Umbilical cord (tissue), 2 donors: Measurements from ENCODE around the gene CUX1. TPM values are rescaled to one million over a fixed set of nuclear protein-coding genes. Genes with fewer than 3 reads are reported as not detected.
A peak's percentile ranks its signal among the peaks of the same experiment; 100 is the strongest.
"Not testable (repeated sequence)": the region's sequence is repeated elsewhere in the genome, so short reads cannot be mapped to it uniquely, and the experiment has no call there.

Experiments used
- DNase-seq: peaks from one replicate; pipeline ENCODE4 v3.0.0-alpha.2; 2015; ENCODE audit warnings: low spot score
- total RNA-seq: library from RNA; depleted of rRNA; stranded (reverse); fragments of >200 nt; gene quantifications from one replicate; pipeline ENCODE4 v1.2.3, GENCODE V29; 2014; ENCODE audit warnings: low replicate concordance; ENCODE audit not compliant: insufficient read depth

Gene CUX1
- total RNA-seq, 1 donor from 2014 or later = 92.0 TPM

DNA sequence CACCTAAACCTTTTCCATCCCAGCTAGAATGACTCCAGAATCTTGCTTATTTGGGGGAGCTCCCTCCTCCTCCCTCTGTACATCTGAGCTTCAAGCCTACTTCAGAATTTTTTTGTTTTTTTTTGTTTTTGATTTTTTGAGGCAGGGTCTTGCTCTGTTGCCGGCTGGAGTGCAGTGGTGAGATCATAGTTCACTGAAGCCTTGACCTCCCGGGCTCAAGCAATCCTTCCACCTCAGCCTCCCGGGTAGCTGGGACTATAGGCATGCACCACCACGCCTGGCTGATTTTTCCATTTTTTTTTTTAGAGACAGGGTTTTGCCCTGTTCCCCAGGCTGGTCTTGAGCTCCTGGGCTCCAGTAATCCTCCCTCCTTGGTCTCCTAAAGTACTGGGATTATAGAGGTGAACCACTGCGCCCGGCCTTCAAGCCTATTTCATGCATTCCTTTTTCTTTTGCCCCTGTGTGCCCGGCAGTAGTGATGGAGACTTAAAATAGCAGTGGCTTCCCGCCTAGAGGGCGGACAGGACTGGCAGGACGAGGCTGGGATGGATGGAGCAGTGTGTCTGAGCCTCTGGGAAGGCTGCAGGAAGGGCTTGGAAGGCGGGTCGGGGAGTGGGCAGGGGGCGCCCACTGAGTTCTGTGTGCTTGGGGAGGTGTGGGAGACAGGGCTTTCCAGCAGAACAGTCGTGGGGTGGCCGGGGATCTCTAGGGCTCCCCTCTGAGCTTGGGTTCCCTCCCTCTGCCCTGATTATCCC, 8.8 kb downstream of the CUX1 start:
- DNase-seq = no peak

DNA sequence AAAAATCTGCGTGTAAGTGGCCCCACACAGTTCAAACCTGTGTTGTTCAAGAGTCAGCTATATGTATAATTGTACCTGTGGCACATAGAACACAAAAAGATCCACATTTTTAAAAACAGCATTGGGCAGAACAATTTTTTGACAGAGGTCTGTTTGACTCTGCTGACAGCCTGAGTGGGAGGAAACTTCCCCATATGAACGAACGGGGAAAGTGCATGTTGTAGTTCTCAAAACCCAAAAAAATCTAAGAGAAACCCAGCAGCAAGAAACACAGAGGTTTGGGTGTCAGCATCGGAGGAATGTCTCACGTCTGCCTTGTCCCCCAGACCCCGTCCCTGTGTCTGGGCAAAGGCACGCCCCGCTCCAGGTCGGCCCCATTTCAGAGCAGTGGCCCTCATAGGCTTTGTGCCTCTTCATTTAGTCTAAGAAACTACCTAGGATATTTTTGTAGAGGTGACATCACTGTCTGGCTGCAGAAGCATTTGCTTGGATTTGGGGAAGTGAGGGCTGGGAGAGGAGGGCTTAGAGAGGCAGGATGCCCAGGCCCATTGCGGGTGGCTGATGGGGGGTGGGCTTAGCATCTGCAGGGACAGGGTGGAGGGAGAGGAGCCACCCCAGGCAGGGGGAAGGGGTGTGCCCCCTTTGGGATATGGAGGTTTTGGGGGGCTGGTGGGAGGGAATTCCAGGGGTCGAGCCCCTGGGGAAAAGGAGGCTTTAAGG, 11.0 kb downstream of the CUX1 start:
- DNase-seq = peak; percentile 57

DNA sequence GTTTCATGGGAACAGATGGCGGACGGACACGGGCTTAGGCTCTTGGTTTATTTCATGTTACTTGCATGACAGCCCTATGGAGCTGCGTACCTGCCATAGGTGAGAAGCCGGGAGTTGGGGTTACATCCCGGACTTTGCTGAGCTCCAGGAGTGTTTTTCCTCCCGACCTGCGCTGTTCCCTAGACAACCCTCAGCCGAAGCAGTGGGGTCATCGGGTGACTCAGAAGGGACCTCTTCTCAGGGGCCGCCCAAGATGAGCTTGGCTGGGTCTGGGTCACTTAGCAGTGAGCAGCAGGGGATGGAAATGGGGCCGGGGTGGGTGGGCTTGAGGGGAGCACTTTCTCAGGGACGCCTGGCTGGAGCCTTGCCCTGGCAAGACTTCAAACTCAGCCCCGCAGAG, 11.9 kb downstream of the CUX1 start:
- DNase-seq = no peak

DNA sequence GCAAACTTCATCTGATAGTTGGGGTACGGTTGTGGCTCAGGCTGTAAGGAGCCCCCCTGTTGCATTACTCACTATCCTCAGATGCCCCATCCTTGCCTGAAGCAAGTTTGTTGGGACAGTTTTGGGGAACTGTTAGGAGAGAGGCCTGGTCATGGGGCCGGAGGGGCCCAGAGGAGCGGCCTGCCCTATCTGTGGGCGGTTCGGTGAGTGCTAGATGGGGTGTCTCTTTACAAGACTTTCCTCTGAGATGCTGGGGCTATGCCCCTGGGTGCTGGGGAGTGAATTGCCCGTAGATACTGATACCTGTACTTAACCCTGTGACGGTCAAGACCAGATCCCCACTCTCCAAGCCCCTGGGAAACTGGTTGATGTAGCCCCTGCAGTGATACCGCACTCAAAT, 12.4 kb downstream of the CUX1 start:
- no peak for DNase-seq

DNA sequence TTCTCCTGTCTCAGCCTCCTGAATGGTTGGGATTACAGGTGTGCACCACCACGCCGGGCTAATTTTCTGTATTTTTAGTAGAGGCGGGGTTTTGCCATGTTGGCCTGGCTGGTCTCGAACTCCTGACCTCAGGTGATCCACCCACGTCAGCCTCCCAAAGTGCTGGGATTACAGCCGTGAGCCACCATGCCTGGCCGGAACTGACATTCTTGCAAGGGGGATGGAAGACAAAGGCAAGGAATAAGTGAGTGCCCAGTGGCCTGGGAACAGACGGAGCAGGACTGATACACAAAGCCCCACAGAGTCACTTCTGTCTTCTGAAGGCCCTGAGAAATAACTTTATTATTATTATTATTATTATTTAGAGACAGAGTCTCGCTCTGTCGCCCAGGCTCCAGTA, 14.0 kb downstream of the CUX1 start:
- not testable (repeated sequence) for DNase-seq

DNA sequence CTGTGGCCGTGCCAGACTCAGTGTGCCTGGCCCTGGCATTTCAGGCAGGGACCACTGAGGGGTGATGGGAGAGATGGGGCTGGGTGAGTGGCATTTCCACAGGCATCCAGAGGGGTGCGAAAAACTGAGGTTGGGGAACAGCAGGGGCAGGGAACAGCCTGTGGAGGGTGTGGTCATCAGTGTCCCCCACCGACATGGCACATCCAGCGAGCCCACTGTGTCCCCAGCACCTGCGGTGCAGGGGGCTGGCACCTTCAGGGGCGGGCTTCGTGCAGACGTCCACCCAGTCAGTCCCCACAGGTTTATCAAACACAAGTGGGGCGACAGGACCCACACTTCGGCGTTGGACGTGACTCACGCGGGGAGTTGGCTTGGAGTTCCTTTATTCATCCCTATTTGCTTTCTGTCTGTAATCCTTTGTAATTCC, 14.8 kb downstream of the CUX1 start:
- DNase-seq = no peak

DNA sequence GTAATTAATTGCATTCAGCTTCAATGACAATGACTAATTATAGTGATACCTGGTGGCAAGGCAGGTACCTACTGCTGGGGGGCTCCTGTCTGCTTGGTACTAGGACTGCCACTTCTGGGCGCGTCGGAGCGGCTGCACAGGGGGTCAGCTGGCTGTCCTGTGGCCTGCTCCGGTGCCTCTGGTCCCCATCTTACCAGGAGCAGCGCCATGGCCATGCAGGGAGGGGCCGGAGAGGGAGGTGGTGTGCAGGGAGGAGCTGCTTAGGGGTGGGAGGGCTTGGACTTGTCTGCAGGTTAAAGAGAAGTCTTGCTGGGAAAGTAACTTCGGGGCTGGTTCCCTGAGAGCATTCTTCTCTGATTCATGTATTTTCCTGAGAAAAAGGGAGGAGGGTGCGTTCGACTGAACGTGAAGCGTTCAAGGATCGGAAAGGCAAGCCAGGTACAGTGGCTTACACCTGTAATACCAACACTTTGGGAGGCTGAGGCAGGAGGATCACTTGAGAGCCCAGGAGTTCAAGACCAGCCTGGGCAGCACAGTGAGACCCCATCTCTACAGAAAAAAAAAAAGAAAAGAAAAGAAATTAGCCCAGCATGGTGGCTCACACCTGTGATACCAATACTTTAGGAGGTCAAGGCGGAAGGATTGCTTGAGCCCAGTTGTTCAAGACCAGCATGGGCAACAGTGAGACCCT, 15.4 kb downstream of the CUX1 start:
- DNase-seq = no peak

DNA sequence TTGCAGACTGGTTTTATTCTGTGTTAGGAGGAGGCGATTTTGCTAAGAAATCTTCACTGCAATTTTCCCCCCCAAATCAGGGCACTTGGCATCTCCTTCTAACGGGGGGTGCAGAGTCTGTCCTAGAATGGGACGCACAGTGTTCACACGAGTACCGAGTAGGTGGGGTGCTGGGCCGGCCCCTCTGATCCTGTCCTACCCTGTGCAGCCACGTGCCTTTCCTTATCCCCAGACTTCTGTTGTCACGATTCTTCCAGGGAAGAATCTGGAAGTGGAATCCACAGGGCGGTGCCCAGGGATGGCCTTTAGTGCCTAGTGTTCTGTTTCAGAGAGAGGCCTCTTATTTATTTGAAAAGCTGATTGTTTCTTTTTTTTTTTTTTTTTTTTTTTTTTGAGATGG, 16.4 kb downstream of the CUX1 start:
- DNase-seq = peak; percentile 65

DNA sequence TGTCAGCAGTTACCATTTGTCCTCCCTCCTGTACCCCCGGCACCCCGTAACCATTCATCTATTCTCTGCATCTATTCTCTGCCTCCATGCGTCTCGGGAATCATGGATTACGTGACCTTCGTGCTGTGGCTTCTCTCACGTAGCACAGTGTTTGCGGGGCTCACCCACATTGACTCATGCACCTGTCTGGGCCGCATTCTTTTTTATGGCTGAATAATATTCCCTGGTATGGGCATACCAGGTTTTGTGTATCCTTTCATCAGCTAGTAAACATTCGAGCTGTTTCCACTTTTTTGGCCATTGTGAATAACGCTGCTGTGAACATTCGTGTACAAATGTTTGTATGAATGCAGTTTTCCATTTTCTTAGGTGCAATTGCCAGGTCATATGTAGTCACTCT, 17.7 kb downstream of the CUX1 start:
- no peak for DNase-seq

DNA sequence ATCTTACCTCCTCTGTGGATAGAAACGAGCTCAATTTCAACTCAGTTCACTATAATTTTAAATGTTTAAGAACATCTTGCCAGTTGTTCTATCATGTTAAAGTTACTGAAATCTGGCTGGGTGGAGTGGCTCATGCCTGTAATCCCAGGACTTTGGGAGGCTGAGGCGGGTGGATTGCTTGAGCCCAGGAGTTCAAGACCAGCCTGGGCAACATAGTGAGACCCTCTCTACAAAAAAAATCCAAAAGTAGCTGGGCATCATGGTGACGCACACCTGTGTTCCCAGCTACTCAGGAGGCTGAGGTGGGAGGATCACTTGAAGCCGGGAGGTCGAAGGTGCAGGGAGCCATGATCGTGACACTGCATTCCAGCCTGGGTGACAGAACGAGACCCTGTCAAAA, 20.0 kb downstream of the CUX1 start:
- not testable (repeated sequence) for DNase-seq

DNA sequence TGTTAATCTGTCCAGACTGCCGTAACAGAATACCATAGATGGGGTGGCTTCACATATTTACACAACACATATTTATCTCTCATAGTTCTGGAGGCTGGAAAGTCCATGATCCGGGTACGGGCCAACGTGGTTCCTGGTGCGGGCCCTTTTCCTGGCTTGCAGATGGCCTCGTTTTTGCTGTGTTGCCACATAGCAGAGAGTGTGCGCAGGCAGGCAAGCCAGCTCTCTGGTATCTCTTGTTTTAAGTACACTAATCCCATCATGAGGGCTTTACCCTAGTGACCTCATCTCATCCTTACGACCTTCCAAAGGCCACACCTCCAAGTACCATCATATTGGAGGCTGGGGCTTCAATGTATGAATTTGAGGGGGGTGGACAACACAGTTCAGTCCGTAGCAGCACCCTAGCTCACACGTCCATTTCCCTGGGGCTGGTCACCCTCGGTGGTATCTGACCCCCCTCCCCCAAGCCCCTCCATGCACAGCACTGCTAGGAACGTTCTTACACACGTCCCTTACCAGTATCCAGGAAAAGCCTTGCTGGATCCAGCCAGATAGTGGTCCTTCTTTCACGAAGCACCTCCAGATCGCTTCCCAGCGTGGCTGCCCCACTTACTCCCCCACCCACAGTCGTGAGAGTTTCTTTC, 21.5 kb downstream of the CUX1 start:
- peak; percentile 88 for DNase-seq

DNA sequence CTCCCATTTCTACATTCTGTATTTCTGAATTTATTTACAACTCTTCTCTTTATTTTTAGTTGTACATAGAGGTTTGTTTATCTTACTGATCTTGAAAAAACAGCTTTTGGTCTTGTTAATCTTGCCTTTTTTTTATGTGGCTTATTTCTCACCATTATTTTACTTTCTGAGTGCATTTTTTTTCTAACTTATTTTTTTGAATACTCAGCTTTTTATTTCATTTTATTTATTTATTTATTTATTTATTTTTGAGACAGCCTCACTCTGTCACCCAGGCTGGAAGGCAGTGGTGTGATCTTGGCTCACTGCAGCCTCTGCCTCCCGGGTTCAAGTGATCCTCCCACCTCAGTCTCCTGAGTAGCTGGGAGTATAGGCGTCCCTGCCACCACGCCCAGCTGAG, 23.9 kb downstream of the CUX1 start:
- no peak for DNase-seq

DNA sequence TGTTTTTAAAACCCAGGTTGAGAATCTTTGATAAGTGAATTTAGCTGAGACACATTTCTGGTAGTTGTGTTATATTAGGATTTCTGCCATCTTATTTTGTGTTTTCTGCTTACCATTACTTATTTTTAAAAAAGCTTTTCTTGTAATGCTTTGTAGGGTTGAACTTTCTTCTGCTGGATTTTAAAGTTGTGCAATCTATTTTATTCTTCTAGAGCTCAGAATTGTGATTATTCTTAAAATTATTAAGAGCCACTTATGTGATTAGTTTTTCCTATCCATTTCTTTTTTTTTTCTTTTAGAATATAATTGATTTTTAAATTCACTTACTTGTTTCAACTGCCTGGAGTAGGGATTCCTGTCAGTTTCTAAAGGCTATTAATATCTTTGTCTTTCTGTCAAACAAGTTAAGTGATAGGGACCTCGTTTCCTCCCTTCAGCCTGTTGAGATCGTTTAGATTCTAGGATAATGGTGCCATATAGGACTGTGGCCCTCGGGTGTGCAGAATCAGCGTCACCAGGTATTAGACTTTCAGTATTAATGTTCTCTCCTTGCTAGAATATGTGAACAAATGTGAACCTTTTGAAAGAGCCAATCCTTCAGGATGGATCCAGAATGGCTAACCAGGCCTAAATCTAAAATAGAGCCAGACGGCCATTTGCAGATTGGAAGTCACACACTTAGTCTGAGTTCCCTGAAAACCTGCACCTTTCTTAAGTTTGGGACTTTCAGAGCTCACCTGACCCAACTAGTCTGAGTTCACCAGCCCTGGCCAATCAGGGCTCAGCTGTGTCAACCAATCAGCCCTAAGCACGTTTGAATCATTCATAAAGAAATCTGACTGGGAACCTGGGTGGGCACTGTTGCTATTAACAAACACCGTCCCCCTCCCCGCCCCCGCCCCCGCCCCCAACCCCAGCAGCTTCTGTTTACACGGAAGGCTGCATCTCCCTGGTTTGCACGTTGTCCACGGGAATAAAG, 26.2 kb downstream of the CUX1 start:
- no peak for DNase-seq

DNA sequence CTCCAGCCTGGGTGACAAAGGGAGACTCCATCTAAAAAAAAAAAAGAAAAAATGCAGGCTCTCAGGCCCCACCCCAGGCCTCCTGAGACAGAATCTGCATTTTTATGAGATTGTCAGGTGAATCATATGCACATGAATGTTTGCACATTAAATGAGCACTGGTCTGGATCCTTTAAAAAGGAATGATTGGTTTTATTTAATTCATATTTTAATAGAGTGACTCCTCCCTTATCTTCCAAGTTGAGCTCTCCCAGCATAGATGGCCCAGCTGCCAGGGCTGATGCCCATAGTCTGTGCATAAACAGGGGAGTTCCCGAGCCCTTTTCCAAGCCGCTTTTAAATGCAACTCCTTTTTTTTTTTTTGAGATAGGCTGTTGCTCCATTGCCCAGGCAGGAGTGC, 28.5 kb downstream of the CUX1 start:
- no peak for DNase-seq

DNA sequence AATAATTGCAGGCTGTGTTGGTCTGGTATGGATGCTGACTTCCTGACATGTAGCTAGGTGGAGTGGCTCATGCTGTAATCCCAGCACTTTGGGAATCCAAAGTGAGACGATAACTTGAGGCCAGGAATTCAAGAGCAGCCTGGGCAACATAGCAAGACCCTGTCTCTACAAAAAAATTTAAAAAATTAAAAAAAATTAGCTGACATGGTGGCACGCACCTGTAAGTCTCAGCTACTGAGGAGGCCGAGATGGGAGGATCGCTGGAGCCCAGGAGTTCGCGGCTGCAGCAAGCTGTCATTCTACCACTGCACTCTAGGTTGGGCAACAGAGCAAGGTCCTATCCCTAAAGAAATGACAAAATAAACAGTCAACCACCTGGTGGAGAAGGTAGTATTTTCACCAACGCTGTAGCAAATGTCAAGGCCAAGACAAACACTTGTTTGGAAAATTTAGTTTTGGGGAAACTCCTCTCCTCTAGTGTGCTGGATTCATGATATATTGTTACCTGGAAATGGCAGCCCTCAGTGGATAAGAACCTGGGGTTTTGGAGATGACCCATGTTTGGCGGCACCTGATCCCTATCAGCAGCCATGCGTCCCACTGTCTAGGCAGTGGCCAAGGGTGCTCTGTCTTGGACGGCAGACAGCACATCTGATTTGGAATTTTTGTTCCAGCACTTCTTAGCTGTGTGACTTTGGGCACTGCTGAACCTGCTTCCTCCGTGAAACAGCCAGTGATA, 29.5 kb downstream of the CUX1 start:
- no peak for DNase-seq

DNA sequence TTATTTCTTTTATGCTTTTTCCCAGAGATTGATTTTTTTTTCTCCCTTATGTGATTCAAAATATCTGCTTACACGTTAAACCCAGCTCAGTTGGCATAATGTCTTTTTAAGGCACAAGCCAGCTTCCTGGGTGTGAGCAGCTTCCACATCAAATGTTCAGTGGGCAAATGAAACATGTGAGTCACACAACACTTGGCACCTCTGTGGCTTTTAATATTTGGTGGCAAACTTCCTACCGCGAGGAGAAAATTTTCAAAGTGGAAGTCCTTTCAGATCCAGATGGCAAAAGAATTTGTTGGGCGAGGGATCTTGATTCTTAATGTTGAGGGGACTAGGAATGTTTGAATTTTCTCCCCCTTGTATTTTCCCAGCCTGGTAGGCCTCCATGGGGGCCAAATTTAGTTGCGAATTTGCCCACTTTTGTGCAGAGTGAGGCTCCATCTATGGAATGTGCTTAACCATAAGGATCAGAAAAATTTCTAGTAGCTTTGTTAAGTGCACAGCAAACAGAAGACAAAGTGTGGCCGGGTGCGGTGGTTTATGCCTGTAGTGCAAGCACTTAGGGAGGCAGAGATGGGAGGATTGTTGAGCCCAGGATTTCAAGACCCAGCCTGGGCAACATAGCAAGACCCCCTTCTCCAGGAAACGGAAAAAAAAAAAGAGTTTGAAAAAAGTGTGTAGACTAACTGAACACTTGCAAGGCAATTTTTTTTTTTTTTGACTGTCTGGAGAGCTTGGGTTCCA, 31.0 kb downstream of the CUX1 start:
- DNase-seq = no peak

DNA sequence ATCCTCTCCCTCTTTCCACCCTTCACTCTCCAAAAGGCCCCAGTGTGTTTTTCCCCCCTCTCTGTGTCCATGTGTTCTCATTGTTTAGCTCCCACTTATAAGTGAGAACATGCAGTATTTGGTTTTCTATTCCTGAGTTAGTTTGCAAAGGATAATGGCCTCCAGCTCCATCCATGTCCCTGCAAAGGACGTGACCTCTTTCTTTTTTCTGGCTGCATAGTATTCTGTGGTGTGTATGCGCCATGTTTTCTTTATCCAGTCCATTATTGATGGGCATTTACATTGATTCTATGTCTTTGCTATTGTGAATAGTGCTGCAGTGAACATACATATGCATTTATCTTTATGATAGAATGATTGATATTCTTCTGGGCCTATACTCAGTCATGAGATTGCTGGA, 31.9 kb downstream of the CUX1 start:
- DNase-seq = not testable (repeated sequence)

DNA sequence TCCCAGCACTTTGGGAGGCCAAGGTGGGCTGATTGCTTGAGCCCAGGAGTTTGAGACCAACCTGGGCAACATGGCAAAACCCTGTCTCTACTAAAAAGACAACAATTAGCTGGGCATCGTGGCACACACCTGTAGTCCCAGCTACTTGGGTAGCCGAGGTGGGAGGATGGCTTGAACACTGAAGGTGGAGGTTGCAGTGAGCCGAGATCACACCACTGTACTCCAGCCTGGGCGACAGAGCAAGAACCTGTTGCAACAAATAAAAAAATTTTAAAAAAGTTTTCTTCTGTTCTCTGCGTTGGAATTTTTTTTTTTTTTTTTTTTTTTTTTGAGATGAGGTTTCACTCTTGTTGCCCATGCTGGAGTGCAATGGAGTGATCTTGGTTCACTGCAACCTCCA, 34.9 kb downstream of the CUX1 start:
- not testable (repeated sequence) for DNase-seq

DNA sequence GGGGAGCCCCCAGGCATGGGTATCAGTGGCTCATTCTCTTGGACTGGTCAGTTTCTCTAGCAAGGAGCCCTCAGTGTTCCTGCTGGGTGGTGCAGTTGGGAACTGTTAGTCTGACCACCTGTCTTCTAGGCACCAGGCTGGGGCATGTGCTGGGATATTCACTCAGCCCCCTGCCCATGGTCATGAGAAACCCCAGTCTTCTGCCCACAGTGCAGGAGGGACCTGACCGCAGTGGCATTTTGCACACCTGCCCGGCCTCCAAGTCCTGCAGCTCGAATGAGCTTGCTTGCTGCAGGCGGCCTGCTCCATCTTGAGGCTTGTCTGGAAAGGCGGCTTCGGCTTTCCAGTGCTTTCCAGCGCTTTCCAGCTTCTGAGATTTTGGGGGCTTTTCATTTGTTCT, 36.3 kb downstream of the CUX1 start:
- DNase-seq = no peak
